Effector memory CD8-positive, alpha-beta T cell (primary cell): Measurements from ENCODE around the gene SZT2.
"Not testable (repeated sequence)": the region's sequence is repeated elsewhere in the genome, so short reads cannot be mapped to it uniquely, and the experiment has no call there.

Experiments
- ATAC-seq: fragments of 150-1000 bp; cut with Tn5 transposase; replicated peaks from 2 replicates; pipeline ENCODE4 v1.10.0; 2021; ENCODE audit warnings: mild to moderate bottlenecking, moderate library complexity
- DNase-seq, 3 experiments: peaks; one replicate each; pipeline ENCODE4 v3.0.0; 2021
- H3K27ac Mint-ChIP-seq, 2 donors: one replicate each; pipeline ENCODE4 v1.8.0; 2022; ENCODE audit warnings: mild to moderate bottlenecking in 2 of 2, mixed read lengths in 2 of 2, moderate library complexity in 2 of 2
- H3K27me3 Mint-ChIP-seq, 2 donors: one replicate each; pipeline ENCODE4 v1.8.0; 2022; ENCODE audit warnings: mixed read lengths in 2 of 2
- H3K36me3 Mint-ChIP-seq: one replicate; pipeline ENCODE4 v1.8.0; 2022; ENCODE audit warnings: mild to moderate bottlenecking, moderate library complexity, mixed read lengths; ENCODE audit not compliant: insufficient read depth
- H3K4me1 Mint-ChIP-seq, 2 donors: one replicate each; pipeline ENCODE4 v1.8.0; 2022; ENCODE audit warnings: low read depth in 2 of 2, mixed read lengths in 2 of 2
- H3K4me3 Mint-ChIP-seq, 2 donors: one replicate each; pipeline ENCODE4 v1.8.0; 2022; ENCODE audit warnings: mild to moderate bottlenecking in 2 of 2, mixed read lengths in 2 of 2, moderate library complexity in 2 of 2
- H3K9me3 Mint-ChIP-seq, 2 donors: one replicate each; pipeline ENCODE4 v1.8.0; 2022; ENCODE audit warnings: mixed read lengths in 2 of 2

The SZT2 gene

DNA sequence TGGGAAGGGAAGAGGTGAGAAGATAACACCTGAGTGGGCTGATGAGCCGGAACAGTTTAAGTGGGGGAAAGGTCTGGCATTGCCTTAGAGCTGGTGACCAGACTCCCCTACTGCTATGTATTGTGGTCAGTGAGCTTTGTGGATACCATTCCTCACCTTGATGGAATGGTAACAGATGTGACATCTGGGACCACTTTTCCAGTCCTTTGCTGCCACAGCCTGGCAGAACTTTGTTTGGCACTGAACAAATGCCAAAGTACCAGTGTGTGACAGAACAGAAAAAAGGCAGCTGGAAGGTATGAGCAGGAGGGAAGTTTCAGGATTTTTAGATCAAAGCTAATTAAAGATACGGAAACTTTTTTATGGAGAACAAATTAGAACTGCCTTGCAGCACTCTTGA is 6.2 kb upstream of the SZT2 start:
- no peak for ATAC-seq
- no peak overlapping the region for H3K4me3 Mint-ChIP-seq
- H3K27ac Mint-ChIP-seq, result no peak overlapping the region
- no peaks in the 10 kb centered on the region for H3K9me3 Mint-ChIP-seq
- H3K4me1 Mint-ChIP-seq, result peaks cover 8 to 9% of the 10 kb centered on the region in 2 donors
- DNase-seq, result no peak
- peaks cover 38% of the 10 kb centered on the region for H3K36me3 Mint-ChIP-seq
- no peaks in the 10 kb centered on the region for H3K27me3 Mint-ChIP-seq

DNA sequence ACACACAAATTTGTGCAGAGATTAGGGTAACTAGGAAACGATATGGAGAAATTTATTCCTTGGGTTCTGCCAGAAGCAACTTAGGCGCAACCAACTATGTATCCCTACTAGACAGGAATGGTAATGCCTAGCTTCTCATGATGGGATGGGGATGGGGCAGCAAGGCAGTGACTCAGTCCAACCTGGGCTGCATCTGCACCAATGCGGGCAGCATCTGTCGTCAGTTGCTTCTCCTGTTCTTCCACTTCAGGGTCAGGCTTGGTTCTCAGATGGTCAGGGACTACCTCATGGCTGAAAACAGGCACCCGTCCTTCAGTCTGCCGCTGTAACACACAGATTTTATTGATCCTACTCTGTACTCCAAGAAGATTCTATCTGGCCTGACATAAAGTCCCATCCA is 3.0 kb upstream of the SZT2 start:
- Mint-ChIP-seq H3K27me3 (no peaks in the 10 kb centered on the region), H3K27ac (no peak overlapping the region), H3K9me3 (no peaks in the 10 kb centered on the region), H3K4me3 (no peak overlapping the region), H3K36me3 (peaks cover 45% of the 10 kb centered on the region), H3K4me1 (peaks cover 26 to 32% of the 10 kb centered on the region in 2 donors)
- DNase-seq (no peak), ATAC-seq (no peak)

DNA sequence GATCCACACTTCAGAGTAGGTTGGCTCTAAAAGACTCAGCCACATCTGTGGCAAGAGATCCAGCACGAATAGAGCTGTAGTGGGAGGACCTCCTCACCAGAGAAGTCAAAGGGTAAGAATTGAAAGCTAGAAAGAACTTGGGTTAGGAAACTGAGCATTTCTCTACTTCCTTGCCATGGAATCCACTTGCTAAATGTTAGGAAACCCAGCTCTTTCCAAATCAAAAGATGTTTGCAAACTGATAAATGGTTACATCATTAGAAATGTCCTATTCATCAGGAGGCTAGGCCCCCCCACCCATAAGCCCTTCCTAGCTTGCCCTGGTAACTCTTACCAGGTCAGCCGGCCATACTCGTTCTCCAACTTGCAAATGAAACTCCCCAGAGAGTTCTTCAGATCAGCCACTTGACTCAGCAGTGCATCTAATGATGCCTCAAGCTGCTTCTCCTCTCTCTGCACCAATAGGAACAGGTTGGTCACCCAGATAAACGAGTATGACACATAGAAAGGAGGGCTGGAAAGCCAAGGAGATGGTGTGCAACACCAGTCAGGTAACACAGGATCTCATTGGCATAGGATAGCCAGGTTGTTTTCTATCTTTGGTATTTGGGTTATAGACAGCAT is 1.6 kb upstream of the SZT2 start:
- Mint-ChIP-seq H3K27ac (peak overlapping the region; percentile 31 to 98), H3K27me3 (no peaks in the 10 kb centered on the region), H3K9me3 (no peaks in the 10 kb centered on the region), H3K4me1 (peaks cover 31 to 37% of the 10 kb centered on the region in 2 donors), H3K4me3 (peak overlapping the region; percentile 99), H3K36me3 (peaks cover 45% of the 10 kb centered on the region)
- ATAC-seq, result no peak
- no peak for DNase-seq

DNA sequence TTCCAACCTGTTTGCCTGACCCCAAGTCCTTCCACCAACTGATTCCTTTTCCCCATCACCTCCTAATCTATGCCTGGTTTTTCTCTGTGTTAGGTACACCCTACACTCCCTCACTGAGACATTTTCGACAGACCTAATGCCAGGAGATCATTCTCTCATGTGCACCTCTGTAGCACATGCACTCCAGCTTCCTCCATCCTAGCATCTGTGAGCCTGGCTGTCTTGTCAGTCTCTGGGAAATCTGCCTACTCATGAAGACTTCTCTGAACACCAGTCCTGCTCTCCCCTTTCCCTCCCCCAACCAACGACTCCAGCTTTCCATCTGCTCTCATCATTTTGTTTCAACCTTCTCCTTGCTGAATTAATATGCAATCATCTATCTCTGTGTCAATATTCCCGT is 1.1 kb upstream of the SZT2 start:
- Mint-ChIP-seq H3K4me3 (peak overlapping the region; percentile 99), H3K27me3 (no peaks in the 10 kb centered on the region)

DNA sequence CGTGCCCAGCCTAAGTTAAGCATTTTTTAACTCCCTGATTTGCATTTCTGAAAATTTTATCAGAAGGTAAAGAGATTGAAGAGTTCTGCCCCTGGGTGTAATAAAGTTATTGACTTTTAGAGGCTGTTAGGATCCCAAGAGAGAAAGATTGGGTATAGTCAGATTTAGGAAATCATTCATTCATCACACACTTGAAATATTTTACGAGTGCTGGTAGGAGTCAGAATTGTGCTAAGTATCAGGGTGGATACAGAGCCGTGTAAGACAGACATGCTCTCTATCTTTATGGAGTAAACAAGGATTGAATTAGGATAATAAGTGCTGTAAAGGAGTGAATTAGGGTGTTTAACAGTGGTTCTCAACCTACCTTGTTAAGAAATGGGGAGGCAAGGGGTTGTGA is 3.0 kb downstream of the SZT2 start:
- Mint-ChIP-seq H3K36me3 (peaks cover 28% of the 10 kb centered on the region), H3K4me1 (peaks cover 32 to 48% of the 10 kb centered on the region in 2 donors), H3K9me3 (no peaks in the 10 kb centered on the region), H3K27ac (peak overlapping the region; percentile 0 to 2), H3K27me3 (no peaks in the 10 kb centered on the region), H3K4me3 (no peak overlapping the region)
- DNase-seq, result no peak
- no peak for ATAC-seq

More for the DNA sequence above, 1.1 kb upstream of the SZT2 start:
- DNase-seq, result no peak
- ATAC-seq, result no peak
- Mint-ChIP-seq H3K9me3 (no peaks in the 10 kb centered on the region), H3K36me3 (peaks cover 40% of the 10 kb centered on the region), H3K4me1 (peaks cover 31 to 41% of the 10 kb centered on the region in 2 donors), H3K27ac (peak overlapping the region; percentile 98)

DNA sequence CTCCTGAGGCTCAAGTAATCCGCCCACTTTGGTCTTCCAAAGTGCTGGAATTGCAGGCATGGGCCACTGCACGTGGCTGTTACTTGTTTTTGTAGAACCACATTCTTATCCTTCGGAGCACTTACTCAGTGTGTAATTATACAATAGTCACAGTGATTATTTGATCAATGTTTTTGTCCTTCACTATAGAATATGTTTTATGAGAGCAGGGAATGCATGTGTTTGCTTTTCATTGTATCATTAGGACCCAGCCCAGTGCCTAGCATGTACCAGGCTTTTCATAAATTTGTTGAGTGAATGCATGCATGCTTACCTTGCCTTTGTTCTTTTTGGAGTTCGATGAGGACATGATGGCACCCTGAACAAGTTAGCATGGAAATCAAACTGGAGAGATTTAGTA is 5.8 kb downstream of the SZT2 start:
- no peak for ATAC-seq
- Mint-ChIP-seq H3K36me3 (peaks cover 20% of the 10 kb centered on the region), H3K9me3 (no peaks in the 10 kb centered on the region), H3K4me3 (no peak overlapping the region), H3K4me1 (peaks cover 15 to 22% of the 10 kb centered on the region in 2 donors), H3K27ac (no peak overlapping the region), H3K27me3 (no peaks in the 10 kb centered on the region)
- DNase-seq, result no peak

DNA sequence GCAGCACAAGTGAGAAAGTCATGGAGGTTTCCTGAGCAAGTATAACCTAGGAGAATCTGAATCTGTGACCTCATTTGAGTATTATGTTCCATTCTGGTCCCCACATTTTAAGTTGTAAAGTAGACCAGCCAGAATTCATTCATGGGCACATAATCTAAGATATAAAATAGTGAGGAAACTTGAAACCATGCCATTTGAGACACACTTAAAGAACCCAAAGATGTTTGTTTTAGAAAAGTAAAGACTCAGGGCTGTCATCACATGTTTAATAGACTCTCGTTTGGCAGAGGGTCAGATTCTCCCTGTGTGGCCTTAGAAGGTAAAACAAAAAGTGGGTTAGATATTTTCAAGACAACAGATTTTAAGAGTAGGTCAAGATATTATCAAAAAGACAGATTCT is 6.4 kb downstream of the SZT2 start:
- Mint-ChIP-seq H3K9me3 (no peaks in the 10 kb centered on the region), H3K36me3 (peaks cover 20% of the 10 kb centered on the region), H3K27me3 (no peaks in the 10 kb centered on the region), H3K4me1 (peaks cover 14 to 18% of the 10 kb centered on the region in 2 donors), H3K4me3 (no peak overlapping the region), H3K27ac (peak overlapping the region in 1 of 2 donors; percentile 80)
- ATAC-seq, result no peak
- no peak for DNase-seq

DNA sequence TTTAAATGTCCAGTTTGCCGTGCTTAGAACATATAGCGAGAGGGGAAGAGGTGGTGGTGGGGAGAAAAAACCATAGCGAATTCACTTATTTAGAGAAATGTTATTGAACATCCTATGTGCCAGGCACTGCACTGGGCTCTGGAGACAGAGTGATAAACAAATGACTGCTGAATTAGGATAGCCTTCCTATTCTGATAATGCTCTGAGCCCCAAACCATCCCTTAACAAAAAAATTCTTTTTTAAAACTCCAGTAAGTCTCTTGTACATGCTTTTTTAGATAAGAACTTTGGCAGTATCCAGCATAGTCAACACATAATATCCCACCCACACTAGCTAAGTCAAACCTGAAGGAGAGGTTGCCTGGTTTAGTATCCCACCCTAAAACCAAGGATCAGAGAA is 8.5 kb downstream of the SZT2 start:
- H3K27me3 Mint-ChIP-seq, result no peaks in the 10 kb centered on the region
- no peak overlapping the region for H3K4me3 Mint-ChIP-seq
- ATAC-seq (no peak), DNase-seq (no peak)
- H3K4me1 Mint-ChIP-seq, result peaks cover 13 to 14% of the 10 kb centered on the region in 2 donors
- H3K36me3 Mint-ChIP-seq, result peaks cover 28% of the 10 kb centered on the region
- peak overlapping the region in 1 of 2 donors; percentile 23 for H3K27ac Mint-ChIP-seq
- no peaks in the 10 kb centered on the region for H3K9me3 Mint-ChIP-seq

DNA sequence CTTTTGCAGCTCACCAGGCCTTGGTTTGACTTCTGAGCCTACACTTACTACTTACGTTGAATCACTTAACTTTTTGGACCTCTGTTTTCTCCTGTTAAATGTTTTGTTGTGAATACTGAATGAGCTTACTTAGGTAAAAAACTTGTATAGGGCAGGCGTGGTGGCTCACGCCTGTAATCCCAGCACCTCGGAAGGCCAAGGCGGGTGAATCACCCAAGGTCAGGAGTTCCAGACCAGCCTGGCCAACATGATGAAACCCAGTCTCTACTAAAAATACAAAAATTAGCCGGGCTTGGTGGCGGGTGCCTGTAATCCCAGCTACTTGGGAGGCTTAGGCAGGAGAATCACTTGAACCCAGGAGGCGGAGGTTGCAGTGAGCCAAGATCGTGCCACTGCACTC is 10.7 kb downstream of the SZT2 start:
- H3K4me3 Mint-ChIP-seq, H3K27ac Mint-ChIP-seq, H3K27me3 Mint-ChIP-seq, DNase-seq, H3K9me3 Mint-ChIP-seq, ATAC-seq: not testable (repeated sequence)
- Mint-ChIP-seq H3K4me1 (peaks cover 14 to 15% of the 10 kb centered on the region in 2 donors), H3K36me3 (peaks cover 36% of the 10 kb centered on the region)

DNA sequence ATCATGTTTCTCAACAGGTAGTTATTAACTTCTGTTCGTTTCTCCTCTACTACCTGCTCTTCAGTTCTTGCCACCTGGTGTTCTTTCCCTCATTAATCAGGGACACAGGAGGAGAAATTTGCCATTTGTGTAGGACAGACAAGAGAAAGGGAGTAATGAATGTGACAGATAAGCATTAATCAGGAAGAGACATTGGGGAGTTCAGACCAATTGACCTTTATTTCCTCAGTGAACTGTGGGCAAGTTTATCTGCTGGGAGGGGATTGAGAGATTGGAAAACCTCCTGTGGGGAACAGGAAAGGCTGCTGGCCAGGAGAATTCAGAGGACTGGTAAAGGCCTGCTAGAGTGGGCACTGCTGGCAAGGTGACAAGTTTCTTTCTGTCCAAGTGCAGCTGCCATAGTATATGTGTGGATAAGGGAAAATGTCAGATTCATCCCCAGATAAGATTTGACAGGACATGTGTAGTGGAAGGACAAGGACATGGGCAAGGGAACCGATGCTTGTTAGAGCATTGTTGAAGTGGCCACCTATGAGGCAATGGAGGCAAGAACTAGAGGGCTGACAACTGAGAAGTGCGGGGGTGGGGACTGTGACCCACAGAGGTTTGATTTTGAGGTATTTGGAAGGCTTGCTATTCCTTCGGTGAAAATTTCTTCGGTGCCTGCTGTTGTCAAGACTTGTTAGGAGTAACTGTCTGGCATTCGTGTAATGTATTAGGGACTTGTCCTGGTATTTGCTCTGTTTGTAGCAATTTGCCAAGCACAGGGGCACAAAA is 12.6 kb downstream of the SZT2 start:
- Mint-ChIP-seq H3K9me3 (no peaks in the 10 kb centered on the region), H3K27me3 (no peaks in the 10 kb centered on the region), H3K36me3 (peaks cover 46% of the 10 kb centered on the region), H3K4me1 (peaks cover 7 to 10% of the 10 kb centered on the region in 2 donors), H3K27ac (peak overlapping the region; percentile 41), H3K4me3 (no peak overlapping the region)
- DNase-seq, result no peak
- no peak for ATAC-seq

DNA sequence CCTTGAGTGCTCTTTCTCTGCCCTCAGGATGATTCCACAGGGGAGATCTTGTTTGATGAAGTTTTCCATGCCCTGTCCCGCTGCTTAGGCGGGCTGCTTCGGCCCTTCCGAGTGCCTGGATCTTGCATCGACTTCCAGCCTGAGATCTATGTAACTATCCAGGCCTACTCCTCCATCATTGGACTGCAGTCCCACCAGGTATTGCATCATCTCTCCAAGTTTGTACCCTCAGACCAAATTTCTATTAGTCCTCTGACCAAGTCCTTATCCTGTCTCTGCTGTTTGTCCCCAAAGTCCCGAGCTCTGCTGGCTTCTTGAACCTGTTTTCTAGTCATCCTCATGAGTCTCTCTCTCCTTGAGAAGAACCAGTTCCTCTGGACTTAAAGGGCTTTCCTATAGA is 14.7 kb downstream of the SZT2 start:
- ATAC-seq, result no peak
- Mint-ChIP-seq H3K36me3 (peaks cover 54% of the 10 kb centered on the region), H3K27ac (no peak overlapping the region), H3K9me3 (no peaks in the 10 kb centered on the region), H3K27me3 (no peaks in the 10 kb centered on the region), H3K4me3 (no peak overlapping the region), H3K4me1 (peaks cover 7 to 8% of the 10 kb centered on the region in 2 donors)
- no peak for DNase-seq

DNA sequence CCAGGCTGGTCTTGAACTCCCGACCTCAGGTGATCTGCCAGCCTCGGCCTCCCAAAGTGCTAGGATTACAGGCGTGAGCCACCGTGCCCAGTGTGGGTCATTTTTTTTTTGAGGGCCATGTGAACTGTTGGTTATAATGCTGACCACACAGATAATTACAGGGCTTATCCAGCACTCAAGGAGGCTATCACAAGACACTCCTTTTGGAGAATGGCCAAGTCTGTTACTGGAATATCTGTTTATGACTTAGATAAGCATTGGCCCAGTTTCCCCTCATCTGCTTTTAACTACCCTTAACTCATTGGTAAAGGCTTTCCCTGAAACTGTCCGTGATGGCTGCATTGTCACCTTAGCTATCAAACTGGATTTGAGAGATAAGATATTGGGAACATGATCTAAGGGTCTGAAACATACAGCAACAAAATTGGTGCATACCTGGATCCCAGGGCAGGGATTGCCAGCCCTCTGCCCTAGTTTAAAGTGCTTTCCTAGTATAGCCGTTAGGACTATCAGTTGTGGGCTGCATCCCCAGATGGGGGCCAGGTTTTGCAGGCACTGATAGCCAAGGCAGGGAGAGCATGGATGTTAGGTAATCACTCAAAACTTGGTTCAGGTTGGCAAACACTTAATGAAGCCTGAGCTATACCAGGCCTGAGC is 15.6 kb downstream of the SZT2 start:
- DNase-seq (no peak), ATAC-seq (no peak)
- Mint-ChIP-seq H3K27me3 (no peaks in the 10 kb centered on the region), H3K27ac (no peak overlapping the region), H3K9me3 (no peaks in the 10 kb centered on the region), H3K4me3 (no peak overlapping the region), H3K36me3 (peaks cover 55% of the 10 kb centered on the region), H3K4me1 (peaks cover 7 to 8% of the 10 kb centered on the region in 2 donors)

DNA sequence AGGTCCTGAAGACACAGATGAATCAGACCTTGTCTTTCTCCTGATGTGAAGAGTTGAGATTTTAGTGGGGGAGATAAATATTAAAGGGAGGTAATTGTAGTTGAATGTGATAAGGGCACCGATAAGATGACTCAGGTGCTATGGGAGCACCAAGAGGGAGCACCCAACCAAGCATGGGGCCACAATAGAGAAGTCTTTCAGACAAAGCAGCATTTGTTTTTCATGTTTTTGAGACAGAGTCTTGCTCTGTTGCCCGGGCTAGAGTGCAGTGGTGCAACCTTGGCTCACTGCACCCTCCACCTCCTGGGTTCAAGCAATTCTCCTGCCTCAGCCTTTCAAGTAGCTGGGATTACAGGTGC is 16.2 kb downstream of the SZT2 start:
- H3K4me3 Mint-ChIP-seq, result no peak overlapping the region
- H3K27me3 Mint-ChIP-seq, result no peaks in the 10 kb centered on the region
- H3K4me1 Mint-ChIP-seq, result peaks cover 7 to 8% of the 10 kb centered on the region in 2 donors
- H3K9me3 Mint-ChIP-seq, result no peaks in the 10 kb centered on the region
- no peak for ATAC-seq
- no peak overlapping the region for H3K27ac Mint-ChIP-seq
- H3K36me3 Mint-ChIP-seq, result peaks cover 59% of the 10 kb centered on the region
- no peak for DNase-seq

DNA sequence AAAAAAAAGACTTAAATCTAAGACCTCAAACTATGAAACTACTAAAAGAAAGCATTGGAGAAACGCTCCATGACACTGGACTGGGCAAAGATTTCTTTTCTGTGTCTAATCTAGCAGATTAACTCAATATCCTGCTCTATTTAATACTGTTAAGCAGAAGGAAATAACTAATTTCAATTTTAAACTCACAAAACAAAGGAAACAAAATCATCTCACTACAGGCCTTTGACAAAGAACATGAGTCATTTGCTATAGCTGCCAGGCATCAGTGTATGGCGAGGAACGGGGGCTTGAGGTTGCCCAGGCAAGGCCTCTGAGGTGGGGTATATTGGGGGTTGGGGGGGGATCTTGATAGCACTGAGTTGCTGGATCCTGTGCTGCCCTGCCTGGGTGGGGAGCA is 20.9 kb downstream of the SZT2 start:
- Mint-ChIP-seq H3K4me1 (peaks cover 0 to 4% of the 10 kb centered on the region in 2 donors), H3K9me3 (no peaks in the 10 kb centered on the region), H3K4me3 (no peak overlapping the region), H3K27ac (peak overlapping the region in 1 of 2 donors; percentile 29), H3K27me3 (no peaks in the 10 kb centered on the region), H3K36me3 (peaks cover 29% of the 10 kb centered on the region)
- DNase-seq, result no peak
- ATAC-seq, result no peak
